Raji (cell line): Measurements from ENCODE around the gene IL20RB.

Experiments used
- POLR2A ChIP-seq: IDR thresholded peaks from 2 replicates; pipeline ENCODE4 v1.6.1; 2011; ENCODE audit warnings: low read depth, low read length, control low read depth; ENCODE audit not compliant: insufficient read depth

Gene IL20RB

DNA sequence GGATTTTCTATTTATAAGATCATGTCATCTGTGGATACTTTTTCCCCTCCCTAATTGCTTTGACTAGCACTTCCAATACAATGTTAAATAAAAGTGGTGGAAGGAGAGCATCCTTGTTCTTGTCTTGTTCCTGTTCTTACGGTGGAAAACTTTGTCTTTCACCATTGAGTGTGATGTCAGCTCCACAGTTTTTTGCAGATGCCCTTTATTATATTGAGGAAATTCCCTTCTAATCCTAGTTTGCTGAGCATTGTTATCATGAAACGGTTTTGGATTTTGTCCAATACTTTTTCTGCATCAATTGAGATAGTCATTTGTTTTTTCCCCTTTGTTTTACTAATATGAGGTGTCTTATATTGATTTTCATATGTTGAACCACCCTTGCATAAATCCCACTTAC, 19.9 kb upstream of the IL20RB start:
- TF ChIP-seq POLR2A: no peak

DNA sequence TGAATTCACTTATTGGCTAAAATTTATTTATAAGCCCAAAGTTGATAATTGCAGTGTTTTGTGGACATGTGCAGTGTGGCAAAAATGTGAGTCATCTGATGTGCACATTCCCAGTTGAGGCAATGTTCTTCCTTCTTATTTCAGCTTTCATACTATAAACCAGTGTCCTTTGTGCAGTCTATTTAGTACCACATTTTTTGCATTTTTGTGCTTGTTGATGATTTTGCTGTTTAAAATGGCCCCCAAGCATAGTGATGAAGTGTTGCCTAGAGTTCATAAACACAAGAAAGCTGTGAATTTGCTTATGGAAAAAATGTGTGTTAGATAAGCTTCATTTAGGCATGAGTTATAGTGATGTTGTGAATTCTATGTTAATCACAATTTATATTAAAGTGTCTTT, 19.4 kb upstream of the IL20RB start:
- no peak for TF ChIP-seq POLR2A

DNA sequence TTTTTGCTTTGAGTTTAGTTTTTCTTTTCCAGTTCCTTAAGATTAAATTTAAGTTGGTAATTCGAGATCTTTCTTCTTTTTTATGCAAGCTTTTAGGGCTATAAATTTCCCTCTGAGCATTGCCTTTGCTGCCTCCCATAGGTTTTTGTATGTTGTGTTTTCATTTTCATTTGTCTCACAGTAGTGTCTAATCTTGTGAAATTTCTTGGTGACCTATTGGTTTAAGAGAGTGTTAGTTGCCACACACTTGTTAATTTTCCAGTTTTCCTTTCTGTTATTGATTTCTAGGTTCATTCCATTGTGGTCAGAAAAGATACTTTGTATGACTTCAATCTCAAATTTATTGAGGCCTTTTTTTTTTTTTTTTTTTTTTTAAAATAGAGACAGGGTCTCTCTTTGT, 18.3 kb upstream of the IL20RB start:
- TF ChIP-seq POLR2A: no peak

DNA sequence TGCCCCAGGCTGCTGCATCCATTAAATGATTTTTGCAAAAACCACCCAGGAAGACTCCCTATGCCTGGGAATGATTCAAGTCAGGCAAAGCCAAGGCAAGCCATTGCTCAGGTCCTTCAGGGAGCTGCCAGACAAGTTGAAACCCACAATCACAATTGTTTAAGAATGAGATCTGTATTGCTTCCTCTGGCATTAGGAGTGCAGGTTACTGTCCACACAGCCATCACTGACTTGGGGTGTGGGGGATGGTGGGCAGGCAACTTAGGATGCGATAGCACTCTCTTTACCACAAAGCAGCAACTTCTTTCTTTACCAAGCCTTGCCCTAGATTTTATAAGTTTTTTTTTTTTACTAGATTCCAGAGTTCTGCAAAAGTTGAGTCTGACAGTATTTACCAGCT, 15.0 kb upstream of the IL20RB start:
- no peak for TF ChIP-seq POLR2A

DNA sequence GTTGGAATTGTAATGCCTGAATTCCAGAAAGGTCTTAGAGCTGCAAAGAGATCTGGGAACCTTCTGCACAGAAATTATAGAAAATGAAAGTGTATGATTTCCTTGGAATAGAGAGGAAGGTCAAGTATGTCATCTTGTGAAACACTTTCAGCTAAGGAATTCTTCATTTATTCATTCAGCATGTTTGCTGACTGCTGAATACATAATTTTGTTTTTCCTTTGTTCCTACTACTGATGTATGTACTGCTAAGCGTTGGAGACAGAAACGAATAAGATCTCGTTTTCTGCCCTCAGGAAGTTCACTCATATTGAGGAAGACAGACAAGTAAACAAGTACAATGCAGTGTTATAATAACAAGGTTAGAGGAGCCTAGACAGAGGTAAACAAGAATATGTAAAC, 14.3 kb upstream of the IL20RB start:
- no peak for TF ChIP-seq POLR2A

DNA sequence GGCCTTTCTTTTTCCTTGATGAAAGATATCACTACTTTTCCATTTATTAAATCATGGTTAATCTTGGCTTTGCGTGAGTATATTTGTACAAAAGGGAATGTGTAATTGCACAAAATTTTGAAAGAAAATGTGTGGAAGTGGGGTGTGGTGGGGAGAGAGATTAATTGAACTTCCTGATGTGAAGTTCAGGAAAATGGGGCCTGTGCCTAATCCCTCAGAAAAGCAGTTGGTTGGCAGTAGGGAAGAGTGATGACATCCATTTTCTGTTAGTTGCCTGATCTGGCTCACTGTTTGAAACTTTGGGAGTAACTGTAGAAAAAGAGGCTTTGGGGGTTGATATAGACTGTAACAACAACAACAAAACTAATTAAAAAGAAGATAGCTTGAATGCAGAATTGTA, 10.8 kb upstream of the IL20RB start:
- no peak for TF ChIP-seq POLR2A

DNA sequence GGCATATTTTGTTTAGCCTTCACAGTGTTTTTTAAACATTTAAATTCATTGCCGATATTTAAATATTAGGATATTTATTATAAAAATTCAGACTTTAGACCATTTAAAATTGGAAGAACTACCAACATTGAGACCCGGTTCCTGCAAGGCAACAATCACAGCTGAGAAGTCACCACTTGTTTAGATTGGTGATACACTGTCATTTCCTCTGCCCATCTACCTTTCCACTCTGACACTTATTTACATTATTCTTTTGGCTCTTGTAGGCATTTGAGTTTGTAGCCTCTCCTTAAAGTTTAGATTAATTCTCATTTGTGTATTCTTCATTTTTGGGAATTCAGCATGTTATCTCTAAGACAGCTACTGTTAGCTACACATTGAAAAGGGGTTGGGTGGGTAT, 10.3 kb upstream of the IL20RB start:
- TF ChIP-seq POLR2A: no peak

DNA sequence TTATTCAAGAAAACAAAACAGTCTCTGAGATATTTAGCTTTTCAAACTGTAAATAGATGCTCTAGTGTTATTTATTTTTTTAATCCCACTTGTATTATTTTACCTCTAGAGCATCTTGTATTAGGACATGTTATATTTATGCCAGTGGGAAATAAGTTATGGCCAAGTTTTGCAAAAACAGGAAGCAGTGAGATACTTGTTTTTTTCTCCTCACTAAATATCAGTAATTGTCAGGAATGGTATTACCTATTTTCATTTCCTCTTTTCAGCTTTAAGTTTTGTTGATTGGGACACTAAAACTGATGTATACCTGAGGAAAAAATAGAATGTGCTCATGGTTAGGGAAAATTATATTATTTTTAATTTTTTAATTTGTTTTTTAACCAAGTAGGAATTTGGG, 8.6 kb upstream of the IL20RB start:
- no peak for TF ChIP-seq POLR2A

DNA sequence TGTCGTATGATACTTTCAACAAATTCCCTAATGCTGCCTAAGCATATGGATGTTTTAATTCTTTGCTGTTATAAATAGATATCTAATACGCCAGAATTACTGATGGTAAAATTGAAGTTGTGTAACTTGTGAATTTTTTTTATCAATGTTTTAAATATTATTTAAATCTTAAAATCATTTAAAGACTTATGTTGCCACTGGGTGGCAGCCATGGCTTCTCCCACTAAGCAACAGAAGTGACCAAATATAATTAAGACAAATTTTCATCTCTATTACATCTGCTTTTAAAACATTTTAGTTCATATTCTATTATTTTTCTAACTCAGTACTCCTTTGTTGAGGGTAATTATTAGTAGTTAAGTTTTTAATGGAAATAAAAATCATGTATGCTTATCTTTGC, 8.1 kb upstream of the IL20RB start:
- TF ChIP-seq POLR2A: no peak

DNA sequence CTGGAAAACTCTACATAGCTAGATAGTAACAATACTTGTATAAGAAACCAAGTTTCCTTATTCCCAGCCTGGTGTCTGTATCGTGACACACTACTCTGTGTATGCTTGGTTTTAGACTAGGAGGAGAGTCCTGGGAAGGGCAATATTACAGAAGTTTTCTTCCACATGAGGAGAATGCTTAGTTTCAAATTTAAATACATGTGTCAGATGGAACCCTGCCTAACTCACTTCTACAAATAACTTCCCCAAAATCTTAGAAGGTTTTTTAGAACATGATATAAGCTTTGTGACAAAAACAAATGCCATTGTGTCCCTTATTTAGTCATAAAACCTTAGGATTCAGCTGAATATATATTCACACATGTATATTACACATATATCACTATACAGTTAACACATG, 7.2 kb upstream of the IL20RB start:
- TF ChIP-seq POLR2A: no peak

DNA sequence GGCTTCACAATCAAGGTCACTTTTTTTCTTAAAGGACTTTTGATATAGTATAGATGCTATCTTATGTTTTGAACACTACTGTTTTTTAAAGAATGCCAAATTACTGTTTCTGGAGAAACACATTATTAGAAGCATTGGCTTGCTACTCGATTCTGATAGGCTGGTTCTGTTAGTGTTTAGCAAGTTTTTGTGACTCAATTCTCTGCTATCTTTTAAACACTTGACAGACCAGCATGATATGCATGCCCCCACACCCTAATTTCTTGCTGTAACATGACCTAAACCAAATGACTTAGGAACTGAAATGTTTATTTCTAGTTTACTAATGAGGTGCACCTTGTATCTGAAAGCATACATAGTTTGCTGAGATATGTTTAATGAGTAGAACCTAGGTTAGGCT, 5.5 kb upstream of the IL20RB start:
- no peak for TF ChIP-seq POLR2A

DNA sequence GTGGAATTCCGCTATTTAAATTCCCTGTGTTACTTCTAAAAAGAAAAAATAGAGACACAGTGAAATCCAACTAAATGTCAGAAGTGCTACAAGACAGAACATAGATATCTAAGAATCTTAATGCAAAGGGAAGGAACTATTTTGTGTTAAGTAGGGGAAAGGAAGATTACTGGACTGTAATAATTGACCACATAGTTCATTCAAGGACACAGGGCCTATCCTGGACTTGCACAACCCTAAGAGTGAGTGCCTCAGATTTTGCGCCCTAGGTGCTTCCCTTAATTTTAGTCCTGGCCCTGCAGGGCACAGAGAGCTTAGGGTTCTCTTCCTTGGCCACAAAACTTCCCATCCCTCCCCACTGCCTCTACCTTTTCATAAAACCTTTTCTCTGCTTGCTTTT, 3.5 kb upstream of the IL20RB start:
- no peak for TF ChIP-seq POLR2A

DNA sequence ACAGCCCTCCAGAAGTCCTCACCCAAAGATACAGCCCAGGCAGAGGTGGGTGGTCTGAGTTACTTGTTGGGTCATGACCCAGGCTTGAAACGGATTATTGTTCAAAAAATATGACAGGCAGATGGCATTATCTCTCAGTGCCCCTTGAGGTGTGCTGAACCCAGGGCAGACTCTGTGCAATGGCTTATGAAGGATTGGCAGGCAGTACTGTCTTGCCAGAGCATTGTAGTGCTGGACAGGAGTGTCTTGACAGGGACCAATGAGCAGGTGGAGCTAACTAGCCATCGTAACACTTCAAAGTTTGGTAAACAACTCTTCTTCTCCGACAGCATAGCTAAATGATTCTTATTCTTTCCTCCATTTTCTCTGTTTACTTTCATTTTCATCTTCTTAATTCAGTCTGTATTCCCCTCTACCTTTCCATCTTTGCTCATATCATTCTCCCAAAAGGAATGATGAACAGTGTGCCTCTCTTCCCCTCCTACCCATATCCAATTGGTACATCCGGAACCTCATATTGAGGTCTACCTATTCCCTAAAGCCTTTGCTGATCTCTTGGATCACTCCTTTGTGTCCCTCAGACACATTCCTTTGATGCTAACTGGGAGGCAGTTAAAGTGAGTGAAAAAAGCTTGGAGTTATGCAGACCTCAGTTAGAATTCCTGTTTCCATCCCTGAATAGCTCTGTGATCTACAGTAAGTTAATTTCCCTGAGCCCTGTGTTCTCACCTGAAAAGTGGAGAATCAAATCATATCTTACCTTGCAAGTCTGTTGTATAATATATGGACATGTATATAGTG, 2.6 kb upstream of the IL20RB start:
- TF ChIP-seq POLR2A: no peak

DNA sequence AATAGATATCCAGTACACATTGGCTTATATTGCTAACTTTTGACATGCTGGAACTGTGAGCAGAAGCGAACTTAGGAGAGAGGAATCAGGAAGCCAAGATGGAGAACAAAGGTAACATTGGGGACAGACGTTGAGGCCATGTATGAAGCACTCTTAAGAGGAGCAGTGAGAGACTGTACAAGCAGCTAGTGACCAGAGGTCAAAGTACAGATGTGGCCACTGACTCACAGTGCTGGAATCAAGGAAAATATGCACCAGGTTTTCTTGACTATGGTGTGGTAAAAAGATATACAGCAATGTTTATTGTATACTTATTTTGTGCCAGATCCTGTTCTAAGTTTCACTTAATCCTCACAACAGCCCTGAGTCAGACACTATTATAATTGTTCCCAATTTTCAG, 2.0 kb upstream of the IL20RB start:
- TF ChIP-seq POLR2A: no peak

DNA sequence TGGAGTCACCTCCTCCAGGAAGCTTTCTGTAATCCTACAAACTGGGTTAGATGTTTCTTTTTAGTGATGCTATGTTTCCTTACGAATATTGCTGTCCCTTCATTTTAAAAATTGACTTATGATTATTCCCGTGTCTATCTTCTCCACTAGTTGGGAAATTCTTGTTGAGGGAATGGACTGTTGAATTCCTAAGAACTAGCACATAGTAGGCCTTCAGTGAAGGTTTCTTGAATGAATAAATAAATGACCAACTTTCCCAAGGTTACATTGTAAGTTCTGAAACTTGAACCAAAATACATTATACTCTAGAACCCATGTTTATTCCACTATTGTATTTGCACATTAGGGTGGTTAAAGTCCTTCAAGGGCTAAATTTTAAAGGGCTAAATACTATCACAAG, 812 bp upstream of the IL20RB start:
- TF ChIP-seq POLR2A: no peak

DNA sequence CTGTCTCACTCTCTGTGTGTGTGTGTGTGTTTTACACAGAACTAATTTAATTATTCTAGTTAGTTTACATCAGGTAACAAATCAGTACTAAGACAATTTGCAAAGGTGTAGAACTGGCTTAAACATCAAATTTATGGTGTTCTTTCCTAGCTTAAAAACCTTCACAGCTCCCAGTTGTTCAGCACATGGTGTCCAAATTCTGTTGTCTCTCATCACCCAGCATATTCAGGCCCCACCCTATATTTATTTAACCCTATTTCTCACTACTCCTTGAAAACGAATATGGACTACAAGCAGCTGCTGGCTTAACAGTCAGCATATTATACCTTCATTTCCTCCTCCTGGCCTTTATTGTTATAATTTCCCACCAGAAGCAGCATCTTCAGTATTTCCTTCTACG, 1.2 kb downstream of the IL20RB start:
- no peak for TF ChIP-seq POLR2A

DNA sequence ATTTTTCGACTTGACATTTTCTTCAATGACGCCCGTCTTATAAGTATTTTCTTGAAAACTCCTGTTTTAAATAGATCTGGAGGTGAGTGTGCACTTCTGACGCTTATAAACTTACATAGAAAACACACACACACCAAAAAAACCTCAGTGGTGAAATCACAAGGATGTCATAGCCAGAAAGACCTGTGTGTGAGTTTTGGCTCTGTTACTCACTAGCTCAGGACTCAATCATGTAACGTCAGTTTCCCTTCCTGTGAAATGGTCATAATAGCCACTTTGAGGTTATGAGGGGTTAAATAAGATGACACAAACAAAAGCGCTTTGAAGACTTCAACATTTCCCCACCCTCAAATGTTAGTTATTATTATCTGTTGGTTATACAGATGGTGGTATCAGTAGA, 1.8 kb downstream of the IL20RB start:
- no peak for TF ChIP-seq POLR2A
